ENCODE data around the gene SPATA45. TPM values are rescaled to one million over a fixed set of nuclear protein-coding genes. Genes with fewer than 3 reads are reported as not detected.

Gene SPATA45
- polyA plus RNA-seq, 1 of the 3 experiments (the other 2 are of a cell fraction): not detected

DNA sequence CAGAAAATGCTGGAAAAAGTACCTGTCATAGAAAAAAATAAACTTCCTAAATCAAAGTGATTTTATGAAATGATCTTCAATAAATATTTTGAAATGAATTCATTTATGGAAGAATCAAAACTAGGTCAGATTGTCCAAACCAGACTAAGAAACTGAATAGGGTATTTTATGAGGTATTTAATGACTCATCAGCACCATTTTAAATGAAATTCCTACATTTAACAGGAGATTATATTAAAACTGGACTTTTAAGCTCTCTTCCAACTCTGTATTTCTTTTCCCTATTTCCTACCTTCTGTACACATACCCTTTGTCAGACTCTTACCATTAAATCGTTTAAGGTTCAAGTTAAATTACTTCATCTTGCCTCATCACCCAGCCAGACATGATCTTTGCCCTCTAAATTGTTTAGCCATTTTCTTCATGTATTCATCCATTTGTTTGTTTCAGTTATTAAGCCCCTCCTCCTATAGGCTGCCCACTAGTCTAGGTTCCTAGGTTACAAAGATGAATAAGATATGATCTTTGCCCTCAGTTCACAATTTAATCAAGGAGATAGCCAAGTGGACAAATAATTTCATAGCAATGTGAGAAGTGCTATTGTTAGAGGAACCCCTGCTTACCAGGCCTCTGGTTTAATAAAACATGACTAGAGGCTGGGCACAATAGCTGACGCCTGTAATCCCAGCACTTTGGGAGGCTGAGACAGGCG, 30.7 kb downstream of the SPATA45 start (continued):
- TF ChIP-seq, protein P1, sequence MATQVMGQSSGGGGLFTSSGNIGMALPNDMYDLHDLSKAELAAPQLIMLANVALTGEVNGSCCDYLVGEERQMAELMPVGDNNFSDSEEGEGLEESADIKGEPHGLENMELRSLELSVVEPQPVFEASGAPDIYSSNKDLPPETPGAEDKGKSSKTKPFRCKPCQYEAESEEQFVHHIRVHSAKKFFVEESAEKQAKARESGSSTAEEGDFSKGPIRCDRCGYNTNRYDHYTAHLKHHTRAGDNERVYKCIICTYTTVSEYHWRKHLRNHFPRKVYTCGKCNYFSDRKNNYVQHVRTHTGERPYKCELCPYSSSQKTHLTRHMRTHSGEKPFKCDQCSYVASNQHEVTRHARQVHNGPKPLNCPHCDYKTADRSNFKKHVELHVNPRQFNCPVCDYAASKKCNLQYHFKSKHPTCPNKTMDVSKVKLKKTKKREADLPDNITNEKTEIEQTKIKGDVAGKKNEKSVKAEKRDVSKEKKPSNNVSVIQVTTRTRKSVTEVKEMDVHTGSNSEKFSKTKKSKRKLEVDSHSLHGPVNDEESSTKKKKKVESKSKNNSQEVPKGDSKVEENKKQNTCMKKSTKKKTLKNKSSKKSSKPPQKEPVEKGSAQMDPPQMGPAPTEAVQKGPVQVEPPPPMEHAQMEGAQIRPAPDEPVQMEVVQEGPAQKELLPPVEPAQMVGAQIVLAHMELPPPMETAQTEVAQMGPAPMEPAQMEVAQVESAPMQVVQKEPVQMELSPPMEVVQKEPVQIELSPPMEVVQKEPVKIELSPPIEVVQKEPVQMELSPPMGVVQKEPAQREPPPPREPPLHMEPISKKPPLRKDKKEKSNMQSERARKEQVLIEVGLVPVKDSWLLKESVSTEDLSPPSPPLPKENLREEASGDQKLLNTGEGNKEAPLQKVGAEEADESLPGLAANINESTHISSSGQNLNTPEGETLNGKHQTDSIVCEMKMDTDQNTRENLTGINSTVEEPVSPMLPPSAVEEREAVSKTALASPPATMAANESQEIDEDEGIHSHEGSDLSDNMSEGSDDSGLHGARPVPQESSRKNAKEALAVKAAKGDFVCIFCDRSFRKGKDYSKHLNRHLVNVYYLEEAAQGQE (IDR thresholded peaks at IDR 0.05; ENCODE audit: low read depth, low read length): no peak
- TF ChIP-seq RXRA (IDR thresholded peaks at IDR 0.05; ENCODE audit: borderline replicate concordance, low read depth): no peak
- no peak for TF ChIP-seq GABPA (IDR thresholded peaks at IDR 0.05; ENCODE audit: low read depth)
- no peak for TF ChIP-seq RCOR1 (IDR thresholded peaks at IDR 0.05; ENCODE audit: low read length)
- TF ChIP-seq TCF12 (IDR thresholded peaks at IDR 0.05): no peak

- peak; percentile 31 for TF ChIP-seq SMC3 (IDR thresholded peaks at IDR 0.05; ENCODE audit: low read depth, low read length)
- no peak for TF ChIP-seq EP300 (IDR thresholded peaks at IDR 0.05; ENCODE audit: borderline replicate concordance in 1 of 2, low read depth in 1 of 2, low read length in 1 of 2)
- peak; percentile 41; the same call in 1 of the 2 replicates for TF ChIP-seq RAD21 (IDR thresholded peaks at IDR 0.05; ENCODE audit: low read length)
- no peak for TF ChIP-seq PBX3 (IDR thresholded peaks at IDR 0.05)
- TF ChIP-seq TAF1 (IDR thresholded peaks at IDR 0.05; ENCODE audit: borderline replicate concordance, low read depth, low read length): no peak
- peak; percentile 50 for TF ChIP-seq CTCF (IDR thresholded peaks at IDR 0.05)
- POLR2A ChIA-PET: no interaction called here
- no peaks in the 10 kb centered on the region for H3K9me3 ChIP-seq
- no peaks in the 10 kb centered on the region for H3F3A ChIP-seq (replicated peaks; ENCODE audit: insufficient read depth)
- CTCF ChIA-PET: interaction anchor here (0.6 to 1.6 kb wide), 19 partner anchors 8 to 183 kb away, joined by 3 to 23 read pairs (median 3); partner anchors contain the start of gene FLVCR1
- H3K4me3 ChIP-seq (ENCODE audit: low read depth in 2 of 2, low read length in 1 of 2): no peak overlapping the region
- DNase-seq: peak; percentile 20
- no peaks in the 10 kb centered on the region for H3K9me2 ChIP-seq
- H3K4me2 ChIP-seq: no peak overlapping the region
- no peaks in the 10 kb centered on the region for H4K20me1 ChIP-seq (ENCODE audit: insufficient read depth)
- no peaks in the 10 kb centered on the region for H3K27me3 ChIP-seq (ENCODE audit: insufficient read depth)
- peaks cover 0 to 5% of the 10 kb centered on the region in 2 experiments for H3K36me3 ChIP-seq (replicated peaks in 1 of 2; ENCODE audit: control insufficient read depth in 1 of 2, insufficient read depth in 2 of 2, low read length in 1 of 2)
- H3K4me1 ChIP-seq (ENCODE audit: control insufficient read depth in 1 of 2, insufficient read depth in 2 of 2, low read depth in 1 of 2, low read length in 1 of 2): no peaks in the 10 kb centered on the region
- H3K9ac ChIP-seq: no peak overlapping the region
- H2AFZ ChIP-seq (ENCODE audit: low read depth): no peak overlapping the region
- H3K27ac ChIP-seq (ENCODE audit: low read depth in 2 of 2, low read length in 1 of 2): no peak overlapping the region
- 79% methylated on average over 5 of the region's 5 CpGs for WGBS (ENCODE audit: low lambda C conversion rate)
- H3K79me2 ChIP-seq (ENCODE audit: insufficient read depth): no peaks in the 10 kb centered on the region
Measured at GRCh38 chr1:212814537-212815334, 32.7 kb downstream of the SPATA45 start.
